Measurements from ENCODE around the gene CDH13.

- TF ChIP-seq CTCF (tag by site-specific recombination; IDR thresholded peaks at IDR 0.05) (no peak), ZNF426 (tag by site-specific recombination; IDR thresholded peaks at IDR 0.05) (no peak), ZNF335 (tag by site-specific recombination; conservative IDR thresholded peaks at IDR 0.05) (no peak), TCF7L2 (IDR thresholded peaks at IDR 0.05; ENCODE audit: borderline replicate concordance, low read depth, low read length) (no peak), BCL11B (tag by site-specific recombination; IDR thresholded peaks at IDR 0.05; ENCODE audit: low read depth) (no peak), ZNF274 (IDR thresholded peaks at IDR 0.05; ENCODE audit: low read length) (no peak), ZNF274 (tag by site-specific recombination; IDR thresholded peaks at IDR 0.05; ENCODE audit: borderline replicate concordance) (no peak), ZNF555 (tag by site-specific recombination; conservative IDR thresholded peaks at IDR 0.05) (no peak), ZNF175 (tag by site-specific recombination; IDR thresholded peaks at IDR 0.05) (no peak)
- TF ChIP-seq, protein P1, sequence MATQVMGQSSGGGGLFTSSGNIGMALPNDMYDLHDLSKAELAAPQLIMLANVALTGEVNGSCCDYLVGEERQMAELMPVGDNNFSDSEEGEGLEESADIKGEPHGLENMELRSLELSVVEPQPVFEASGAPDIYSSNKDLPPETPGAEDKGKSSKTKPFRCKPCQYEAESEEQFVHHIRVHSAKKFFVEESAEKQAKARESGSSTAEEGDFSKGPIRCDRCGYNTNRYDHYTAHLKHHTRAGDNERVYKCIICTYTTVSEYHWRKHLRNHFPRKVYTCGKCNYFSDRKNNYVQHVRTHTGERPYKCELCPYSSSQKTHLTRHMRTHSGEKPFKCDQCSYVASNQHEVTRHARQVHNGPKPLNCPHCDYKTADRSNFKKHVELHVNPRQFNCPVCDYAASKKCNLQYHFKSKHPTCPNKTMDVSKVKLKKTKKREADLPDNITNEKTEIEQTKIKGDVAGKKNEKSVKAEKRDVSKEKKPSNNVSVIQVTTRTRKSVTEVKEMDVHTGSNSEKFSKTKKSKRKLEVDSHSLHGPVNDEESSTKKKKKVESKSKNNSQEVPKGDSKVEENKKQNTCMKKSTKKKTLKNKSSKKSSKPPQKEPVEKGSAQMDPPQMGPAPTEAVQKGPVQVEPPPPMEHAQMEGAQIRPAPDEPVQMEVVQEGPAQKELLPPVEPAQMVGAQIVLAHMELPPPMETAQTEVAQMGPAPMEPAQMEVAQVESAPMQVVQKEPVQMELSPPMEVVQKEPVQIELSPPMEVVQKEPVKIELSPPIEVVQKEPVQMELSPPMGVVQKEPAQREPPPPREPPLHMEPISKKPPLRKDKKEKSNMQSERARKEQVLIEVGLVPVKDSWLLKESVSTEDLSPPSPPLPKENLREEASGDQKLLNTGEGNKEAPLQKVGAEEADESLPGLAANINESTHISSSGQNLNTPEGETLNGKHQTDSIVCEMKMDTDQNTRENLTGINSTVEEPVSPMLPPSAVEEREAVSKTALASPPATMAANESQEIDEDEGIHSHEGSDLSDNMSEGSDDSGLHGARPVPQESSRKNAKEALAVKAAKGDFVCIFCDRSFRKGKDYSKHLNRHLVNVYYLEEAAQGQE (tag by site-specific recombination; IDR thresholded peaks at IDR 0.05): no peak
- TF ChIP-seq, protein P2, sequence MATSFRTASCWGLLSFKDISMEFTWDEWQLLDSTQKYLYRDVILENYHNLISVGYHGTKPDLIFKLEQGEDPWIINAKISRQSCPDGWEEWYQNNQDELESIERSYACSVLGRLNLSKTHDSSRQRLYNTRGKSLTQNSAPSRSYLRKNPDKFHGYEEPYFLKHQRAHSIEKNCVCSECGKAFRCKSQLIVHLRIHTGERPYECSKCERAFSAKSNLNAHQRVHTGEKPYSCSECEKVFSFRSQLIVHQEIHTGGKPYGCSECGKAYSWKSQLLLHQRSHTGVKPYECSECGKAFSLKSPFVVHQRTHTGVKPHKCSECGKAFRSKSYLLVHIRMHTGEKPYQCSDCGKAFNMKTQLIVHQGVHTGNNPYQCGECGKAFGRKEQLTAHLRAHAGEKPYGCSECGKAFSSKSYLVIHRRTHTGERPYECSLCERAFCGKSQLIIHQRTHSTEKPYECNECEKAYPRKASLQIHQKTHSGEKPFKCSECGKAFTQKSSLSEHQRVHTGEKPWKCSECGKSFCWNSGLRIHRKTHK (tag by site-specific recombination; IDR thresholded peaks at IDR 0.05): no peak
Measured at GRCh38 chr16:83279251-83279650, 652.5 kb downstream of the CDH13 start.

Measured in HEK293 (cell line).